Left colon (tissue), 2 donors: ENCODE measurements around the gene OR1I1. TPM values are rescaled to one million over a fixed set of nuclear protein-coding genes. Genes with fewer than 3 reads are reported as not detected.

Experiments
- ATAC-seq: fragments of 200-7000 bp; cut with Tn5 transposase; one replicate; pipeline ENCODE4 v1.9.1; 2020; ENCODE audit warnings: mild to moderate bottlenecking, moderate library complexity
- DNase-seq, 2 donors: peaks; one replicate each; pipeline ENCODE4 v3.0.0-alpha.2; 2020
- intact Hi-C, 2 donors: fragments of 100-400 bp; cut with DNase I in 1 of 2; cut with micrococcal nuclease in 1 of 2; formaldehyde crosslinking; loops; one replicate each; pipeline versions ENCODE4 v1.11.2 to v1.14.0; 2022; cut with DNase I, micrococcal nuclease
- total RNA-seq, 2 donors: library from RNA; stranded (reverse); fragmentation: NEBNext Ultra II Directional; extraction: Animal tissue kit (Norgen Biotek cat#: 25700); gene quantifications; one replicate each; pipeline ENCODE4 v1.2.1, GENCODE V29; 2021
- donor health status: DM: no; HTN: no; CAD: no.
- donor health status: DM: yes; HTN: yes; CAD: no.

The OR1I1 gene
- total RNA-seq, 2 donors from 2014 or later: not detected

DNA sequence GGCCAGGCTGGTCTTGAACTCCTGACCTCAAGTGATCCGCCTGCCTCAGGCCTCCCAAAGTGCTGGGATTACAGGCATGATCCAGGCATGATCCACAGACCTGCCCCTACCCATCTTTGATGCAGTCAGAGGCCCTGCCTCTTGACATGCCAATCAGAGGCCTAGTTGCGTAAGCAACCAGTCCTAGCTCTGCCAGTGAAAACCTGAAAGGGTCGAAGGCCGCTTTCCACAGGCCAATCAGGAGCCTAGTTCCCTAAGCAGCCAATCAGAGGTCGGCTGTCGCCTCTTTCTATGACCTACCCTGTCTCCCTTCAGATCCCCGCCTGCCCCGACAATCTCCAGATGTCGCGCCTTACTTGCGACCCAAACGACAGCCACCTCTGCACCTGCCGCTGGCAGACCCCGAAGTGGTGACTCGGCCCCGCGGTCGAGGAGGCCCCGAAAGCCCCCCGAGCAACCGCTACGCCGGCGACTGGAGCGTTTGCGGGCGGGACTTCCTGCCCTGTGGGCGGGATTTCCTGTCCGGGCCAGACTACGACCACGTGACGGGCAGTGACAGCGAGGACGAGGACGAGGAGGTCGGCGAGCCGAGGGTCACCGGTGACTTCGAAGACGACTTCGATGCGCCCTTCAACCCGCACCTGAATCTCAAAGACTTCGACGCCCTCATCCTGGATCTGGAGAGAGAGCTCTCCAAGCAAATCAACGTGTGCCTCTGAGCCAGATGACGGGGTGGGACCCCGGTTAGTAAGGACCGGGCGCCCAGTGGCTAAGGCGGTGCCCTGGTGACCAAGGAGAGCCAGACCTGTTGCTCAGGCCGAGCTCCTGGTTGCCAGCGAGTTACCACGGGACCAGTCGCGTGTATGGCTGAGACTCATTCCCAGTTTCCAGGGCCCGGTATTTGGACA, 31.5 kb downstream of the OR1I1 start:
- ATAC-seq (no peak), DNase-seq (no peak)
- intact Hi-C loops: no loop called here

DNA sequence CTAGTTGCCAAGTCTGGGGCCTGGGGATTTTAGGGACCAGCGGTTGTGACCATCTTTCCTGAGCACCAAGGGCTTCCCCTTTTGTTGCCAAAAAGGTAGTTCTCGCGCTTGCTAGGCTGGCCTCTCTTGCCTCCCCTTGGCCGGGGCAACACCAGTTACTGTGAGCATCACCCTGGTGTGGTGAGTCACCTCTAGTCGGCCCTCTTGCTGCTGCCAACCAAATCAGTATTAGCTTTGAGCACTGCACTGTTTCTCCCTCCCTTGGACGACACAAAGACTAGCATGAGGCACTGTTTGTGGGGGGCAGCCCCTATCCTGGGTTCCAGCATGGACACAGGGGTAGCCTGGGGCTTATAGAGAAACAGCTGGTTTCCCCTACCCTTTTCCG, 32.1 kb downstream of the OR1I1 start:
- intact Hi-C loops: no loop called here
- ATAC-seq: peak; percentile 8
- no peak for DNase-seq

DNA sequence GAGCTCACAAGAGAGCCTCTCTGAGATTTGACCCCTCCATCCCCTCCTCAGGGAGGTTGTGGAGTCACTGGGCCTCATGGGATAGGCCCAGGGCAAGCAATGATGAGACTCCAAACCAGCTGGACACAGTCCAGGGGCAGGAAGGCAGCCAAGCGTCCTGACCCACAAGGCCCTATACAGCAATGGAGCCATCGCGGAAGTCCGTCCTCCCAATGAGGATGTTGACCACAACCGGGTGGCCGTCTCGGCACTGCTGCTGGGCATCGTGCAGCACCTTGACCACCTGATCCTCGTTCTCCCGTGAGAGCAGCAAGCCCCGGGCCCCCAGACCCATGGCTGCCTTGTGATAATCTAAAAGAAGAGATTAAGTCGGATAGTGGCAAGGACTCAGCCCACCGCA, 33.1 kb downstream of the OR1I1 start:
- ATAC-seq: no peak
- DNase-seq: peak in 1 of 2 donors; percentile 50
- intact Hi-C loops: no loop called here

DNA sequence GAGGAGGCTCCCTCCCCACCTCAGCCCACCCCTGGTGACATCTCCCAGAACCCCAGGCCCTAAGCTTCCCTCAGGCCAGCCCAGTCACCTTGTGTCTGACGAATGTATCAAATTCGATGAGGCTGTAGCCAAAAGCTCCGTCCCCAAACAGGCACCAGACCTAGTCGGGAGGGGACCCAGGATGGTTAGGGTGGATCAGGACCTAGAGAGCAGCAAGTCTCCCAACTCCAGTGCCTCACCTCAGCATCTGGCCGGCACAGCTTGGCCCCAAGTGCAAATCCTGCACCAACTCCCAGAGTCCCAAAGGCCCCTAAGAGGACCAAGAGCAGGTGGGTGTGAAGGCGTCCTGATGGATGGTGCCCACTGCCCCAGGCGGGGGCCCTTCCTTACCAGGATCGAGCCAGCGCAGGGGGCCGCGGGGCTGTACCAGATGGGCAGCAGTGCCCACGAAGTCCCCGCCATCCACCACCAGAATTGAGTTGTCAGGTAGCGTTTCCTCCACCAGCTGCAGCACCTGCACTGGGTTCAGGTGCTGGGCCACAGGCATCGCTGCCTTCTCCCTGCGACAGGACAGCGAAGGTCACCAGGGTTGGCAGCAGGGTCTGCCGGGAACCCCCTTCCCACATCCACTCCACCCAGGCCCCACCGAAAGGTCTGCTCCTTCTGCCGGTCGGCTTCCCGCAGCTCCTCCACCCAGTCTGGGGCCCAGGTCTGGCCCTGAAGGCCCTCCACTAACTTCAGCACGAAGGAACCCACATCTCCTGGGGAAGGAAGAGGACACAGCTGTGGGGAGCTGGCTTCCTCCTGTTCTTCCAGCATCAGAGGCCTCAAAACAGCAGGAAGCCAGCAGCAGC, 34.0 kb downstream of the OR1I1 start:
- DNase-seq (no peak), ATAC-seq (no peak)
- intact Hi-C loops: no loop called here

DNA sequence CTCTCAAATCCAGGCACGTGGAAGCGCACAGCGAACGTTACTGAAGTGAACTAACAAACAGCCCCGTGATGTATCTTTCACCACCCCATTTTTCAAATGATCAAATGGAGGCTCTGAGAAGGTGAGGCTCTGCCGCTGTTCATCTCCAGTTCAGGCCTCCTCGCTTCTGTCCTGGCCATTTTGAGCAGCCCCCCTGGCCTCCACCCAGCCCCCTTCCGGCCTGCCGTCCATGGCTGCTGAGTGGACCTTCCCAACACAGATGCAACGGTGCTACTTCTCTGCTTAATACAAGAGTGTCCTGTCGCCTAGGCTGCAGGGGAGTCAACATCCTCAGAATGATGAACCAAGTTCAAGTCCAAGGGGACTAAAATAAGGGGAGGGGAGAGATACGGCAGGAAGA, 34.8 kb downstream of the OR1I1 start:
- intact Hi-C loops: no loop called here
- ATAC-seq: no peak
- DNase-seq: no peak

DNA sequence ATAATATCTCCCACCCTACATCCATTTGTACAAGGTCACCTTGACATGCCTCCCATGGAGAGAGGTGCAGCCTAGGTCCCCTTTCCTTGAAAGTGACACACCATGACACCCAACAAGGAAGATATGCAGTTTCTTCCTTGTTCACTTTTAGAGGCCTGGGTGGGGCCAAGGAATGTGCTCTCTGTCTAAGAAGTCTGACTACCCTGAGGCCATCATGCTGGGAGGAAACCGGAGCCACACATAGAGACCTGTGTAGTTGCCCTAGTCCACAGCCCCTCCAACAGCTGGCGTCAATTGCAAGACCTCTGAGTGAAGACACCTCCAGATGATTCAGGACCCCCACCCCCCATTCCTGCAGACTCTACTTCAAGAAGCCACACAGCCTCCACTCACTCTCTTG, 36.2 kb downstream of the OR1I1 start:
- DNase-seq (no peak), ATAC-seq (peak; percentile 72)
- intact Hi-C loops: no loop called here

DNA sequence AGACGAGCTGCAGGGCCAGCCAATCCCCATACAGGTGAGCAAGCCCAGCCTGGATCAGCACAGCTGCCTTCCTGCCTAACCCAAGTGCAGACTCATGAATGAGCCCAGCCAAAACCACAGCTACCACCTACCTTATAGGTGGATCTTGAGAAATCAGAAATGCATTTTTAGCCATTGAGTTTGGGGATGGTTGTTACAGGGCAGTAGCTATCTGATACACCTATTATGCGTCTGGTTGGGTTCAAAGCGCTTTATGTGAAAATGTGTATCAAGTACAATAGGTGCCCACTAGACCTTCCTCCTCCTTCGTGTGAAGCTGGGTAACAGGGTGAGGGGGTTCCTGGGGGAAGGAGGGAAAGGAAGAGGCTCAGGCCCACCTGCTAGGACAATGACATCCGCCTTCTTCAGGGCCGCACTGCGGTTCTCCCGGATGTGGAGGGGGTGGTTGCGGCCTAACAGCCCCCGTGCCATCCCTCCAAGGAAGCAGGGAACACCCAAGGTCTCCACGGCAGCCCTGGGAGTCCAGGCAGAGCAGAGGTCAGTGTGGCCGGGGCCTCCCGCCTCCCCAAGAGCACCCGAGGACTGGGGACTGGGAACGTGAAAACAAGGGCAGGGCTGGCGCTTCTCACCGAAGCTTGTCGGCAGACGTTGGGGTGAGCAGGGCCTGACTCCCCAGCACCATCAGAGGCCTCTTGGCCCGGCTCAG, 36.9 kb downstream of the OR1I1 start:
- intact Hi-C loops: no loop called here
- DNase-seq (no peak), ATAC-seq (no peak)

DNA sequence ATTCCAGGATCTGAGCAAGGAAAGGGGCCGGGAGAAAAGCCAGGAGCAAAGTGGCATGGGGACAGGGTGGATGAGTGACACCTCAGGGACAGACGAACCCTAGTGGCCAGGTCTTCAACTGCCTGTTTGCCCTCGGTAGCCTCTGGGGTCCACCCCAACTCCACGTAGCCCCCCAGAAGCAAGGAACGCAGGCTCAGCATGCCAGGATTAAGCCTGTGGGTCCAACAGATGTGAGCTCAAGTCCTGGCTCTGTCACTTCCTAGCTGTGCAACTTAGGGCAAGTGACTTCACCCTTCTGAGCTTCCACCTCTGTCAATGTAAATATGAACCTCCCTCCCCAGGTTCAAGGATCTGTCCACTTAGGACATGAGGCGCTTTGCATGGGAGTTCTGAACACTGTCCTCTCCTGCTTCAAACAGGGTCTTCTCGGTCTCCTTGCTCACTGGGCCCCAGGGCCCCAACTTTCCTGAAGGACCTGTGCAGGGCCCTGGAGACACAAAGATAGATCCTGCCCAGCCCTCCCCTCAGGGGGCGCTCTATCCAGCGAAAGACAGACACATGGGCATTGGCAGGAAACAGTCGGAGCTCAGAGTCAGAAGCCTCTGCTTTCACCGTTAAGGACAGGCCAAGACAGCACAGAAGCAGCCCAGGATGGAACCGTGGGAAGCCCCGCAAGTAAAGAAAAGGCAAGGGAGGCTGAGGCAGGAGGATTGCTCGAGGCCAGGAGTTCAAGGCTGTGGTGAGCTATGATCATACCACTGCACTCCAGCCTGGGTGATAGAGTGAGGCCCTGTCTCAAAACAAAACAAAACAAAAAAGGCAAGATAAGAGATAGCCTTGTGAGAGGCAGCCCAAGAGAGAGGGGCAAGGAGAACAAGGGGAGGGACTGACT, 38.4 kb downstream of the OR1I1 start:
- ATAC-seq (no peak), DNase-seq (no peak)
- intact Hi-C loops: no loop called here

DNA sequence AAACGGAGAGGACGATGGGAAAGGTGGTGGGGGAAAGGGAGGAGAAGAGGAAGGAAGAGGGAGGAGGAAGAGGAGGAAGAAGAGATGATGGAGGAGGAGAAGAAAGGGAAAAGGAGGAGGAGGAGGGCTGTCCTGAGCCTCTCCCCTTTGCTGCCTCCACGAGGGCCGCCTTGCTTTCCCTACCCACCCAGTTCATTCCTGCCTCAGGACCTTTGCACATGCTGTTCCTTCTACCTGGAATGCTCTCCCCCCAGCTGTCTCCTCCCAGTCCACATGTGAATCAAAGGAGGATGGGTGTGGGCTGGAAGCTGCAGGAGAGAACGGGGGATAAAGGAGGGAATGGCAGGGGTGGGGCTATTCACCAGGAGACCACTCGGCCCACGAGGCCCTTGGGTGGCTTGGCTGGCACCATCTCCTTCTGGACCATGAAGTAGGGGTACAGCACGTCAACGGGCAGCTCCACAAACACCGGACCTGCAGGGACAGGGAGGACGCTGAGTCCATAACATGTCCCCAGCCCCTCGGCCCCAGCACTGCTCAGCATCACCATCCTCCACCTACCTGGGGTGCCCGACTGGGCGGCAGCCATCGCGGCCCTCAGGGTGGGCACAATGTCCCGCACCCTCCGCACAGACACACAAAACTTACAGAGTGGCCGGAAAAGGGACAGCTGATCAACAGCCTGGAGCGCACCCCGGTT, 40.5 kb downstream of the OR1I1 start:
- no peak for DNase-seq
- intact Hi-C loops: no loop called here
- no peak for ATAC-seq

DNA sequence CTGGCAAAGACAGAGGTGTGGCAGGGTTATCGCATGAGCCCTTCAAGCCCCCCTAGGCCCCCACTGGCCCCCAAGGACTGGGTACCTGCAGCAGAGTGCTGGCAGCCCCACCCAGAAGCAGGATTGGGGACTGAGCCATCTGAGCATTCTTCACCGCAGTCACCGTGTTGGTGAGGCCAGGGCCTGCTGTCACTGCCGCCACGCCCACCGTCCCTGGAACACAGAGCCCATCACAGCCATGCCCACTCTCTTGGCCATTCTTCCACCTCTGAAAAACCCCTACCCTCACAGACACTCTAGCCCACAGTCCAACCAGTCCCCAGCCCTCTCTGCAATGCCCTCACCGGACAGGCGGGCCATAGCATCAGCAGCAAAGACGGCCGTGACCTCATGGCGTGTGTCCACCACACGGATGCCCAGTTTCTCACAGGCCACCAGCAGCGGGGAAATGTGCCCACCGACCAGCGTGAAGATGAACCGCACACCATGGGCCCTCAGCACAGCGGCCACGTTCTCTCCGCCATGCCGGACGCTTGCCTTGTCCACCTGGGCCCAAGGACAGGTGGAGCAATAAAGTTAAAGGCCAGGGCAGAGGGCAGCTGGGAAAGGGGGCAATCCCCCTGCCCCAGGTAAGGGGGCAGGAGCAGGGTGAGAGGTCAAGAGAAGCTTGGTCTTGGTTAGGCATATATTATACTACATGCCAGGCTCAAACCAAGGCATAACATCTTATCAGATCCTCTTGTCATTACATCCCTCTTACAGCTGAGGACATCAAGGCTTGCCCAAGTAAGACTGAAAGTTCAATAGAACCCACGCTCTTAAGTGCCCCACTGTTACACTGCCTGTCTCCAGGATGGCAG, 41.2 kb downstream of the OR1I1 start:
- no peak for ATAC-seq
- intact Hi-C loops: no loop called here
- no peak for DNase-seq

DNA sequence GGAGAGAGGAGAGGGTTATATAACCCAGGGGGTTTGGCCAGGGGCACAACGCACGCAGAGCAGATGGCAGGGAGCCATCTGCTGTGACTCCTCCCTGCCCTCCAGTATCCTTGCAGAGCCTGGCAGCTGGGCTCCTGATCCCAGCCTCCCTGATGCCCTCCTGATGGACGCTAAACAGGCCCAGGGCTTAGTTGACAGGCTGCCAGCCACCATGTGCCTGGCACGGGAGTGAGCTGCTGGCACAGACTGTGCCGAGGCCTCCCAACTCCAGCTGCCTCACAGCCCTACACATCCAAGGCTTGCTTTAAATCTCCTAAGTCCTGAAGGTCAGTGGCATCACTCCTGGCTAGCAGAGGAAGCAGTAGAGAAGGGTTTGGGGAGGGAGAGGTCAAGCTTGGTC, 41.9 kb downstream of the OR1I1 start:
- intact Hi-C loops: no loop called here
- peak; percentile 9 for ATAC-seq
- DNase-seq: peak; percentile 59 to 84

DNA sequence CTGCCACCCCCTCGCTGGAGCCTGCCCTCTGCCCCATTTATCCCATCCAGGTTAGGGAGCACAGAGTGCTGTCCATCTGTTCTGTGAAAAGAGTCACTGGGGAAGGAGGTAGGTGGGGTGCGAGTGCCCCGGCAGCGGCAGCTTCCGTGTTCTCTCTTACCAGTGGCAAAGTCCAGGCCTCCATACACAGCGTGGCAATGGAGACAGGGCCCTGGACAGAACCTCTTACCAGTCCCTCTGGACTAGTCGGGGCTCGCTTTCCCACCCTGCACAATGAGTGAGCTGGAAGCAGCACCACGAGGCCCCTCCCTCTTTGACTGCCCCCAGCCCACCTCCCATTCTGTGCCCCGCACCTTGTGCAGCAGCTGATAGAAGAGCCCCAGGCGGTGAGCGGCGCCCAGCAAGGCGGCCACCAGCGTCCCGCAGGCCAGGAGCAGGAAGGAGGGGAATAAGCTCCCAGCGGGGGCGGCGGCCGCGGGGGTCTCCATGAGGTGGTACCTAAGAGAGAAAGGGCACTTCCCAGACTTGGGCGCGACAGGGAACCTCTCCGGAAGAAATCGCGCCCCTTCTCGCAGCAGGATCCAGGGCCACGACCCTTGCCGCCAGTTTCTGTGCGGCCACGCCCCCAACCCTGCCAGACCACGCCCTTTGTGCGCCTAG, 42.7 kb downstream of the OR1I1 start:
- peak; percentile 76 for ATAC-seq
- peak; percentile 73 to 93 for DNase-seq
- intact Hi-C loops: no loop called here

DNA sequence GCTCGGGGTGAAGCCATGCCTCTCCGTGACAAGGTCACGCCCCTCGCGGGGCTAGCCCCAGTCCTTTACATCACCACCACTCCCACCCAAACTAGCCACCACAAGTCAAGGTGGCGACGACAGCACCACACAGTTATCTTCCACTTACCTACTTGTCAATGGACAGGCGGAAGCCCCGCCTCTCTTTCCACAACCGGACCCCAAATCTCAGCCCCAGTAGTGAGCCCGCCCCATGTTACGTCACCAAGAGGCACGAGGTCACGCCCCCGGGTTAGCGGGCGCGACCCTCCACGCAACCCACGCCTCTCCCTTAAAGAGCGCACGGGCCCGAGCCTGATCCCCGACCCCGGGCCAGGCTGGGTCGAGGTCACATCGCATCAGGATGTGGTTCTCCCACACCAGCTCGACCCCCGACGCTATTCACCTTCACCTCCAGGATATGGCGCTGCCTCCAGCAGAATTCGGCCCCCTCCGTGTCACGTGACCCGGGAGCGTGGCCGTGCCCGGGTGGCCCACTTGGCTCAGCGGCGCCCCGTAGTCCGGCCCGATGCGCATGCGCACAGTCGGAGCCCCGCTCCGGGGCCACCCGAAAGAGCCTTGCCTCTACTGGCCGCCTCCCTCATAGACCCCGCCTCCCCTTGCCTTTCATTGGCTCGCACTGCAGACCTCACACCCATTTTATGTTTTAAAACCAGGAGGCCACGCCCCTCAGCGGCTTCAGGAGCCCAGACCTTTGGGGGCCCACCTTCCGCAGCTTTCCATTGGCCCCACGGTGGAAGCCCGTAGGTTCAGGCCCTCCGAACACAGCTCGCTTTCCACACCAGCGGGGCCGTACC, 43.4 kb downstream of the OR1I1 start:
- DNase-seq (peak; percentile 98 to 99), ATAC-seq (peak; percentile 83)
- intact Hi-C loops: no loop called here

DNA sequence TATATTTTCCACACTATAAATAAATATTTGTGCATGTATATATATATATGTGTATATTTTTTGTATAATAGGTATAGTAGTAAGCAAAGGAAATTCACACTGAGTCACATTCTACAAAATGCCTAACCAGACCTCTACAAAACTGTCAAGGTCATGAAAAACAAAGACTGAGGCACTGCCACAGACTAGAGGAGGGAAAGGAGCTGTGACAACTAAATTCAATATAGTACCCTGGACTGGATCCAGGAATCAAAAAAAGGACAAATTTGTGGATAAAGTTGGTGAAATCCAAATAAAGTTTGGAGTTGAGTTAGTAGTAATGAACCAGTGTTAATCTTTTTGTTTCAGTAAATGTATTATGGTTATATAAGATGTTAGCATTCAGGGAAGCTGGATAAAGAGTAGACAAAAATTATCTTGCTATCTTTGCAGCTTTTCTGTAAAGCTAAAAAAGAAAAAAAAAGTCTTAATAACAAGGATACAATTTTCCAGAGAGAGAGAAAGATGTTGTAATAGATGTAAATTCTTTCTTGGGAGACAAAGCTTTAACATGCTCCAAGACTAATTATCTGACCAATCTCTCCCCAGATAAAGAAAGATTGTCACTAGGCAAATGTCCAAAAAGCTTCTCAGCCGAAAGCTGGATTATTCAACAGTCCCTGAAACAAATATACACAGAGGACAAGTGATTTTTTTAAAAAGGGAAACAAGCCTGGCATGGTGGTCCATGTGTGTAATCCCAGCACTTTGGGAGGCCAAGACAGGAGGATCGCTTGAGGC, 44.3 kb downstream of the OR1I1 start:
- ATAC-seq: no peak
- intact Hi-C loops: no loop called here
- DNase-seq: no peak

DNA sequence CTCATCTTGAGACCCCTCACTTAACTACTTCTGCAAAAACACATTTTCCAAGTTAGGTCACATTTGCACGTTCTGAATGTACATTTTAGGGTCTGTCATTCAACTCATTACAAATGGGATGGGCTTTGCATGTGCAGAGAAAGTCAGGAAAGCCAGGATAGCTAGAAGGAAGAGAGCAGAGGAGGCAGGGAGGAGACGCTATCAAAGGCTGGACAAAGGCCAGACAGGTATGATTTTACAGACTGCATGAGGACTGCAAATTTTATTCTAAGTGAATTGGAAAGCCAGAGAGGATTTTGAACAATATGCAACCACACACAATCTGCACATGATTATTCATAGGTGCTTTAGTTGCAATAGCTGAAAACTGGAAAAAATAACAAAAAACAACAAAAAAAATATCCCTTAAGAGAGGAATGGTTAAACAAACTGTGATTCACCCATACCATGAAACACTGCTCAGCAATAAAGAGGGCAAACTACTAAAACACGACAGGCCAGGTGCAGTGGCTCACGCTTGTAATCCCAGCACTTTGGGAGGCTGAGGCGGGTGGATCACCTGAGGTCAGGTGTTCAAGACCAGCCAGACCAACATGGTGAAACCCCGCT, 46.3 kb downstream of the OR1I1 start:
- intact Hi-C loops: no loop called here
- DNase-seq: no peak

More for the DNA sequence above, 46.3 kb downstream of the OR1I1 start:
- no peak for ATAC-seq
